Omental fat pad (tissue), 4 donors: ENCODE results near the gene ARHGAP44. TPM values are rescaled to one million over a fixed set of nuclear protein-coding genes. Genes with fewer than 3 reads are reported as not detected.

Source experiments
- ATAC-seq: fragments of 150-250 bp; one replicate; pipeline ENCODE4 v1.9.1; 2016; ENCODE audit warnings: mild to moderate bottlenecking, moderate library complexity; ENCODE audit not compliant: low FRiP score
- DNase-seq: peaks from one replicate; pipeline ENCODE4 v3.0.0-alpha.2; 2019; ENCODE audit warnings: low spot score
- CTCF ChIP-seq, 3 donors: fragments of 450-650 bp; IDR thresholded peaks; one replicate each; pipeline ENCODE4 v1.5.1; 2016 to 2017; ENCODE audit warnings: antibody characterized with exemption in 3 of 3, mild to moderate bottlenecking in 3 of 3, moderate library complexity in 2 of 3
- total RNA-seq, 4 donors: library from RNA; depleted of rRNA; stranded (reverse); fragments of >200 nt; gene quantifications; one replicate each; pipeline ENCODE4 v1.1.0, GENCODE V29; 2016

Gene ARHGAP44
- total RNA-seq, 4 donors from 2014 or later: 3.6 to 22.5 (median 7.2) TPM

GRCh38 chr17:12911239-12911638 is 121.9 kb downstream of the ARHGAP44 start:
- TF ChIP-seq CTCF (IDR thresholded peaks at IDR 0.05): no peak
- ATAC-seq: no peak

GRCh38 chr17:12917399-12917798 is 128.1 kb downstream of the ARHGAP44 start:
- DNase-seq: no peak
- no peak for ATAC-seq
- TF ChIP-seq CTCF (IDR thresholded peaks at IDR 0.05): no peak

More at GRCh38 chr17:12911239-12911638, 121.9 kb downstream of the ARHGAP44 start:
- no peak for DNase-seq

GRCh38 chr17:12918142-12918541 is 128.8 kb downstream of the ARHGAP44 start:
- DNase-seq (no peak), ATAC-seq (no peak)
- no peak for TF ChIP-seq CTCF (IDR thresholded peaks at IDR 0.05)

GRCh38 chr17:12922120-12922519 is 132.8 kb downstream of the ARHGAP44 start:
- TF ChIP-seq CTCF (IDR thresholded peaks at IDR 0.05): no peak
- ATAC-seq: no peak
- no peak for DNase-seq

GRCh38 chr17:12924614-12925013 is 135.3 kb downstream of the ARHGAP44 start:
- TF ChIP-seq CTCF (IDR thresholded peaks at IDR 0.05): no peak
- no peak for DNase-seq
- ATAC-seq: no peak

- TF ChIP-seq CTCF (IDR thresholded peaks at IDR 0.05): no peak
- no peak for DNase-seq
- ATAC-seq: no peak
These were observed 137.7 kb downstream of the ARHGAP44 start for GRCh38 chr17:12927001-12927400.

GRCh38 chr17:12927541-12928425 is 138.5 kb downstream of the ARHGAP44 start:
- ATAC-seq (no peak), DNase-seq (no peak)

More at GRCh38 chr17:12927541-12928425, 138.5 kb downstream of the ARHGAP44 start:
- no peak for TF ChIP-seq CTCF (IDR thresholded peaks at IDR 0.05)
